ENCODE data around the gene MYO3B. TPM values are rescaled to one million over a fixed set of nuclear protein-coding genes. Genes with fewer than 3 reads are reported as not detected.

Gene MYO3B
- total RNA-seq, 1 experiment from 2014 or later = 0.63 TPM

- Mint-ChIP-seq H3K27me3 (ENCODE audit: low read depth) (no peaks in the 10 kb centered on the region; the same call in 1 of the 2 replicates), H3K27ac (0 out of 7 replicates have a peak overlapping the region, but pooled peaks of 1 of the 3 experiments have one; percentile 32), H3K4me1 (no peaks in the 10 kb centered on the region; a peak in 2 of 4 replicates), H3K36me3 (ENCODE audit: insufficient read depth in 1 of 3, low read depth in 3 of 3) (no peaks in the 10 kb centered on the region), H3K9me3 (no peaks in the 10 kb centered on the region), H3K4me3 (no peak overlapping the region)
- no peak overlapping the region for H4K8ac ChIP-seq (replicated peaks; ENCODE audit: insufficient read length, low read depth, low read length)
- no peak overlapping the region for H2BK15ac ChIP-seq (ENCODE audit: low read depth, low read length)
- no peak overlapping the region for H2BK12ac ChIP-seq (ENCODE audit: insufficient read length, low read depth, low read length)
- H3K23ac ChIP-seq (ENCODE audit: insufficient read length, low read depth, low read length) = no peak overlapping the region
- H3K4me2 ChIP-seq (ENCODE audit: insufficient read depth, insufficient read length, low read length) = no peak overlapping the region
- no peak overlapping the region for H3K14ac ChIP-seq (ENCODE audit: insufficient read depth, low read length)
- no peak overlapping the region for H2BK5ac ChIP-seq (ENCODE audit: insufficient read length, low read length)
- no peaks in the 10 kb centered on the region for H3K79me2 ChIP-seq (ENCODE audit: insufficient read depth, low read length)
- H4K5ac ChIP-seq (ENCODE audit: insufficient read length, low read depth, low read length) = no peak overlapping the region
- no peak overlapping the region for H4K91ac ChIP-seq (ENCODE audit: insufficient read length, low read depth, low read length)
- H2AK5ac ChIP-seq (ENCODE audit: insufficient read length, low read length) = no peak overlapping the region
- H2BK120ac ChIP-seq (ENCODE audit: low read depth, low read length, poor library complexity, severe bottlenecking) = no peak overlapping the region
- H4K20me1 ChIP-seq (ENCODE audit: control insufficient read depth, insufficient read depth, insufficient read length) = no peaks in the 10 kb centered on the region
- WGBS (ENCODE audit: extremely low coverage, insufficient read length, low lambda C conversion rate) = no CpG with 5 or more reads among the region's 3 CpGs
- H3T11ph ChIP-seq (ENCODE audit: low read length) = no peak overlapping the region
- no peak overlapping the region for H3K4ac ChIP-seq (ENCODE audit: low read depth, low read length)
- H2AFZ ChIP-seq (ENCODE audit: low read length) = no peak overlapping the region
- TF ChIP-seq CTCF (conservative IDR thresholded peaks at IDR 0.05) = no peak
- no peak overlapping the region for H2BK20ac ChIP-seq (ENCODE audit: low read depth, low read length, poor library complexity, severe bottlenecking)
- H3K79me1 ChIP-seq (ENCODE audit: insufficient read depth, low read depth, low read length, poor library complexity, severe bottlenecking) = no peaks in the 10 kb centered on the region
- DNase-seq = no peak
- H3K4me1 ChIP-seq (ENCODE audit: insufficient read depth, low read length) = no peaks in the 10 kb centered on the region
- no peak overlapping the region for H3K56ac ChIP-seq (ENCODE audit: insufficient read length, low read depth, low read length)
- no peaks in the 10 kb centered on the region for H3K27me3 ChIP-seq (ENCODE audit: insufficient read depth, low read length)
- no peaks in the 10 kb centered on the region for H3K23me2 ChIP-seq (ENCODE audit: insufficient read length, low read depth, low read length, poor library complexity, severe bottlenecking)
- no peak overlapping the region for H3K18ac ChIP-seq (ENCODE audit: insufficient read length, low read depth, low read length)
- H3K27ac ChIP-seq (ENCODE audit: insufficient read length, low read depth, low read length) = no peak overlapping the region
- H3K9me3 ChIP-seq (ENCODE audit: control insufficient read depth, low read depth, low read length) = no peaks in the 10 kb centered on the region
- H3K9ac ChIP-seq (ENCODE audit: extremely low read depth, insufficient read length, low read length) = no peak overlapping the region
Observed at GRCh38 chr2:170401187-170401586, 223.2 kb downstream of the MYO3B start.

All from H9 (cell line).